DOHH2 (cell line): ENCODE measurements around the gene MACROD2.

Experiments used
- H3F3A ChIP-seq: fragments of 200-600 bp; sonication (generic), shearing (Covaris generic); 2 replicates; pipeline ENCODE4 v1.6.0; 2016; ENCODE audit warnings: antibody characterized with exemption, mild to moderate bottlenecking; ENCODE audit not compliant: control insufficient read depth, insufficient read depth
- H3K27ac ChIP-seq: fragments of 200-600 bp; sonication (generic); 2 replicates; pipeline ENCODE4 v1.5.1; 2014; ENCODE audit warnings: low read depth, mild to moderate bottlenecking, low read length, moderate library complexity
- H3K27me3 ChIP-seq: fragments of 200-600 bp; sonication (generic); 2 replicates; pipeline ENCODE4 v1.6.1; 2014; ENCODE audit warnings: mild to moderate bottlenecking, low read length, mixed read lengths; ENCODE audit not compliant: control insufficient read depth
- H3K36me3 ChIP-seq: fragments of 200-600 bp; sonication (generic); 2 replicates; pipeline ENCODE4 v1.6.1; 2014; ENCODE audit warnings: mild to moderate bottlenecking, low read length, moderate library complexity, mixed read lengths; ENCODE audit not compliant: control insufficient read depth
- H3K4me1 ChIP-seq: fragments of 200-600 bp; sonication (generic); 2 replicates; pipeline ENCODE4 v1.6.1; 2014; ENCODE audit warnings: mild to moderate bottlenecking, low read length, mixed read lengths; ENCODE audit not compliant: control insufficient read depth
- H3K4me2 ChIP-seq: fragments of 200-600 bp; sonication (generic); 2 replicates; pipeline ENCODE4 v1.6.0; 2014; ENCODE audit warnings: mild to moderate bottlenecking, low read length, moderate library complexity
- H3K4me3 ChIP-seq: fragments of 200-600 bp; sonication (generic); 2 replicates; pipeline ENCODE4 v1.5.1; 2014; ENCODE audit warnings: mild to moderate bottlenecking, low read length, mixed read lengths
- H3K79me2 ChIP-seq: fragments of 200-600 bp; sonication (generic); 2 replicates; pipeline ENCODE4 v1.6.1; 2014; ENCODE audit warnings: mild to moderate bottlenecking, low read length, mixed read lengths; ENCODE audit not compliant: control insufficient read depth
- H3K9me2 ChIP-seq: fragments of 200-600 bp; sonication (generic); replicated peaks from 2 replicates; pipeline ENCODE4 v1.6.1; 2014; ENCODE audit warnings: mild to moderate bottlenecking, low read length, mixed read lengths; ENCODE audit not compliant: control insufficient read depth
- H3K9me3 ChIP-seq: fragments of 200-600 bp; sonication (generic); 2 replicates; pipeline ENCODE4 v1.6.1; 2014; ENCODE audit warnings: antibody characterized with exemption, low read length, mixed read lengths; ENCODE audit not compliant: control insufficient read depth, insufficient read depth
- H4K20me1 ChIP-seq: fragments of 200-600 bp; sonication (generic); 2 replicates; pipeline ENCODE4 v1.6.0; 2014; ENCODE audit warnings: low read depth, mild to moderate bottlenecking, antibody characterized with exemption, low read length, moderate library complexity; ENCODE audit not compliant: control insufficient read depth, insufficient read depth
- EZH2phosphoT487 ChIP-seq: fragments of 200-600 bp; sonication (generic); IDR thresholded peaks from 2 replicates; pipeline ENCODE4 v1.6.1; 2017; ENCODE audit warnings: borderline replicate concordance, mild to moderate bottlenecking, antibody characterized with exemption, low read length, moderate library complexity, mixed read lengths
- TF ChIP-seq, protein P1 (sequence below): fragments of 200-600 bp; sonication (generic); IDR thresholded peaks from one replicate; pipeline ENCODE4 v1.5.1; 2014; ENCODE audit warnings: antibody characterized with exemption, mild to moderate bottlenecking, low read depth, low read length; ENCODE audit not compliant: poor library complexity, severe bottlenecking

Gene MACROD2

DNA sequence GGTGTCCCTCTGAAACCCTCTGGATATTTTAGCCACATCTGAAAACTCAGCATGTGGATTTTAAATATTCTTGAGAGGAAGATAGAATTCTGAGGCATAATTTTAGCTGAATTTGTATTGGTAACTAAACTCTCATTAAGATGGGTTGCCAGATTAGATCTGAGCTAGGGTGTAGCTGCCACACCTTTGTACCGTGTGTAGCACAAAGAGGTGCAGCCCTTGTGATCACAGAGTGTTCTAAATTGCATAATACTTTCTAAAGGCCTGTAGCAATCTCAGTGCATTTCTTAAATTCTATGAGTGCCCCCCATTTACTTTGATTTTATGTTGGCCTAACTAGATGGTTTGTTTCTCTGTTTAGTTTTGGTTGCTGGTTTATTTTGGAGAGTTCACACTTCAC is 289.1 kb downstream of the MACROD2 start:
- TF ChIP-seq, protein P1, sequence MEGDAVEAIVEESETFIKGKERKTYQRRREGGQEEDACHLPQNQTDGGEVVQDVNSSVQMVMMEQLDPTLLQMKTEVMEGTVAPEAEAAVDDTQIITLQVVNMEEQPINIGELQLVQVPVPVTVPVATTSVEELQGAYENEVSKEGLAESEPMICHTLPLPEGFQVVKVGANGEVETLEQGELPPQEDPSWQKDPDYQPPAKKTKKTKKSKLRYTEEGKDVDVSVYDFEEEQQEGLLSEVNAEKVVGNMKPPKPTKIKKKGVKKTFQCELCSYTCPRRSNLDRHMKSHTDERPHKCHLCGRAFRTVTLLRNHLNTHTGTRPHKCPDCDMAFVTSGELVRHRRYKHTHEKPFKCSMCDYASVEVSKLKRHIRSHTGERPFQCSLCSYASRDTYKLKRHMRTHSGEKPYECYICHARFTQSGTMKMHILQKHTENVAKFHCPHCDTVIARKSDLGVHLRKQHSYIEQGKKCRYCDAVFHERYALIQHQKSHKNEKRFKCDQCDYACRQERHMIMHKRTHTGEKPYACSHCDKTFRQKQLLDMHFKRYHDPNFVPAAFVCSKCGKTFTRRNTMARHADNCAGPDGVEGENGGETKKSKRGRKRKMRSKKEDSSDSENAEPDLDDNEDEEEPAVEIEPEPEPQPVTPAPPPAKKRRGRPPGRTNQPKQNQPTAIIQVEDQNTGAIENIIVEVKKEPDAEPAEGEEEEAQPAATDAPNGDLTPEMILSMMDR = no peak
- no peak for TF ChIP-seq EZH2phosphoT487
- H3K4me3 ChIP-seq = no peak overlapping the region
- H3K27me3 ChIP-seq = no peaks in the 10 kb centered on the region
- no peaks in the 10 kb centered on the region for H4K20me1 ChIP-seq
- no peaks in the 10 kb centered on the region for H3K9me3 ChIP-seq
- H3K4me2 ChIP-seq = no peak overlapping the region
- no peaks in the 10 kb centered on the region for H3K4me1 ChIP-seq
- no peaks in the 10 kb centered on the region for H3F3A ChIP-seq
- H3K9me2 ChIP-seq = no peaks in the 10 kb centered on the region
- no peak overlapping the region for H3K27ac ChIP-seq
- no peaks in the 10 kb centered on the region for H3K79me2 ChIP-seq
- H3K36me3 ChIP-seq = no peaks in the 10 kb centered on the region

DNA sequence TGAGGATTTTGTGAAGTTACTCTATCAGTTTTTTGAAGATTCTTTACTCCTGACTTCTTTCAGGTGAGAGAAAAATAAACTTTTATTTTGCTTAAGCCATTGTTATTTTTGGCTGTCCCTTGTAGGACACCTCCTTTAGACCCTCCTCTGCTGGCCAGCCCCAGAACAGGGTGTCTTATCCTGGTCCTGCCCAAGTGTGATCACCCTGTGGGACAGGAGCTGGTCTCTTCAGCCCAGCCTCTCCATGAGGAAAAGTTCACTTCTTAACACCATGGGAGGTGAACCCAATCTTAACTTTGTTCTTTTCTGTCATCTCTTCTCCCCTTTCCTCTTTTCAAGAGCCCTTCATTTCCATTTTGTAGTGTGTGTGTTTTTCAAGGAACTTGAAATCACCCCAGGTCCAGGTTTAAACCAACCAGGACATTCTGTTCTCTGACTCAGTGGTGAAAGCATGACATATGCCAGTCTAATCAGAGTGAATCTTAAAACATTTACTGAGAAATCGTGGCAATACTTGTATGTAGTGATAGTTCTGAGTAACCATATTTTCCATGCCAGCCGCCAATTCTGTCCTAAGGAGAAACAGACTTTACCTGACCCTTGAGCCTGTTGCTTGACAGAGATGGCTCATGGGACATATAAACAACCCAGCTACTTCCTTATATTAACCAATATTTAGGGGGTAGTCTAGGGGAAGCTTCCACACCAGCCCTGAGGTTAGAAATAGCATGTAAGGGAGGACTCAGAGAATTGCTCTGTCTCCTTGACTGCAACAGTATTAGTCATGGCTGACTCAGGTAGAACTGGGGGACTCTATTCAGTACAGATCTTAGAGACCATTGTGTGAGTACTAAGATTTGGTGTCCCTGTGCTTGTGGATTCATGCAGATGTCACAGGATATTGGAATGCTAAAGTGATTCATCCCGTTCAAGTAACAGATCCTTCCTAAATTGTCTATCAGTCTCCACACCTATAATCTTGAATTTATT is 293.3 kb downstream of the MACROD2 start:
- Histone ChIP-seq H3K9me2 (no peaks in the 10 kb centered on the region), H3K9me3 (no peaks in the 10 kb centered on the region), H4K20me1 (no peaks in the 10 kb centered on the region), H3K4me2 (no peak overlapping the region), H3K79me2 (no peaks in the 10 kb centered on the region), H3K27me3 (no peaks in the 10 kb centered on the region), H3K27ac (no peak overlapping the region), H3K4me3 (no peak overlapping the region), H3K4me1 (no peaks in the 10 kb centered on the region), H3K36me3 (no peaks in the 10 kb centered on the region), H3F3A (no peaks in the 10 kb centered on the region)
- no peak for TF ChIP-seq EZH2phosphoT487
- TF ChIP-seq, protein P1 = no peak

DNA sequence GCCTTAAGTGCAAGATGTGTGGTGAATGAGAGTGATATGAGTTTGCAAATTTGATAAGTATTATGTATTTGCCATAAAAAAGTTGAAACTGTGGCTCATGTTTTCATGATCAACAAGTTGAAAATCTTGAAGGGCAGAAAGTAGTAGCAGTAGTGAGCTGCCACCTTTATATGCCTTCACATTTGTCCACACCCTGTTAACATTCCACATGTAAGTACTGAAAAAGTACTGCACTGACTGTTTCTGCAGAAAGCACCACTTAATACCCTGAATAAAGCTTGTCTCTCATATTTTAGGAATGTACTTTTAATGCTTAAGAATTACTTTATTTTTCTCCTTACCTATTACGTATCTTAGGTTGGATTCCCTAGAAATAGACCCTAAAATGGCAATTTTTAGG is 296.2 kb downstream of the MACROD2 start:
- TF ChIP-seq, protein P1 = no peak
- TF ChIP-seq EZH2phosphoT487 = no peak
- Histone ChIP-seq H3K36me3 (no peaks in the 10 kb centered on the region), H3K9me2 (no peaks in the 10 kb centered on the region), H3K4me2 (no peak overlapping the region), H3K9me3 (no peaks in the 10 kb centered on the region), H4K20me1 (no peaks in the 10 kb centered on the region), H3K4me3 (no peak overlapping the region), H3K79me2 (no peaks in the 10 kb centered on the region), H3K27me3 (no peaks in the 10 kb centered on the region), H3K27ac (no peak overlapping the region), H3F3A (no peaks in the 10 kb centered on the region), H3K4me1 (no peaks in the 10 kb centered on the region)
